ENCODE data around the gene ANKRD16.

GRCh38 chr10:5832946-5833345 is 56.7 kb downstream of the ANKRD16 start:
- TF ChIP-seq CTCF (IDR thresholded peaks at IDR 0.05; ENCODE audit: insufficient read depth, low read length) (no peak), POLR2AphosphoS5 (IDR thresholded peaks at IDR 0.05; ENCODE audit: low read depth) (no peak), REST (IDR thresholded peaks at IDR 0.05; ENCODE audit: insufficient replicate concordance, low read depth) (no peak), SPI1 (IDR thresholded peaks at IDR 0.05; ENCODE audit: borderline replicate concordance, low read depth) (no peak)

Measured in HL-60 (cell line).